ENCODE results near the gene ARHGAP44. TPM values are rescaled to one million over a fixed set of nuclear protein-coding genes. Genes with fewer than 3 reads are reported as not detected.

The ARHGAP44 gene
- total and polyA plus RNA-seq, 4 donors, result 0.14 to 1.3 (median 0.42) TPM

DNA sequence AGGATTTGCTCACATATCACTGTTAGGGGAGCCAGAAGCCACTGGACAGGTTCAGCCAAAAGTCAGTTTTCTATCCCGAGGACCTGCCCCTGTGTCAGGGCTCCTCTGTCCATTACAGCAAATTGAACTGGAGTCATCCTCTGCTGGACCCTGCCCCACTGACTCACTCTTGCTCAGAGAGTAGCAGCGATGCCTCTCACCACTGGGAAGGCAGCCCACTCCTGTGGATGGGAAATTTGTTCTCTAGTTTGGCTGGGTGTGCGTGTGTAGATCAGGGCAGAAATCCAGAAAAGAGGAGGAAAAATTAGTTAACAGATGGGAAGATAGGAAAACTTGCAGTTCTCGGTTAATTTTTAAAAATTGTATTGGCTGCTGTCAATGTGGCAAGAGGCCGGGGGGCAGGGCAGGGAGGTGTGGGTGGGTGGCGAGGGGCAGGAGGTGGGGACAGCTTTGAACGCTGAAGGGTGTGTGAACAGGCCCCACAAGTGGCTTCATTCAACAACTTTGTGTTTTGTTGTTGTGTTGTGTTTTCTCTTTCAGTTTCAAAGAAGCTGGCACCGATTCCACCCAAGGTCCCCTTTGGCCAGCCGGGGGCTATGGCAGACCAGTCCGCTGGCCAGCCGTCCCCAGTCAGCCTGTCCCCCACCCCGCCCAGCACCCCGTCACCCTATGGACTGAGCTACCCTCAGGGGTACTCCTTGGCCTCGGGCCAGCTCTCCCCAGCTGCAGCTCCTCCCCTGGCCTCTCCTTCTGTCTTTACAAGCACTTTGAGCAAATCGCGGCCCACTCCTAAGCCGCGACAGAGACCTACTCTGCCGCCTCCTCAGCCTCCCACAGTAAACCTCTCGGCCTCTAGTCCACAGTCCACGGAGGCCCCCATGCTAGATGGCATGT, 194.9 kb downstream of the ARHGAP44 start:
- Histone ChIP-seq H3K27me3 (ENCODE audit: control insufficient read depth in 4 of 4, insufficient read depth in 4 of 4, low read length in 3 of 4) (no peaks in the 10 kb centered on the region), H3K9me3 (ENCODE audit: control insufficient read depth in 4 of 4, low read length in 3 of 4) (no peaks in the 10 kb centered on the region), H3K9ac (ENCODE audit: low read depth in 1 of 2, low read length in 2 of 2) (no peak overlapping the region), H3K4me1 (ENCODE audit: control insufficient read depth in 4 of 4, insufficient read depth in 4 of 4, low read length in 3 of 4) (peaks cover 5 to 41% (median 23%) of the 10 kb centered on the region in 4 donors), H3K4me3 (ENCODE audit: low read depth in 1 of 3, low read length in 3 of 3) (peak overlapping the region in 1 of 3 donors; percentile 23), H3K27ac (ENCODE audit: low read depth in 1 of 2, low read length in 2 of 2) (peak overlapping the region; percentile 65 to 94), H3K36me3 (ENCODE audit: control insufficient read depth in 4 of 4, insufficient read depth in 3 of 4, low read depth in 1 of 4, low read length in 3 of 4) (no peaks in the 10 kb centered on the region)
- 44% methylated on average over 21 of the region's 21 CpGs for WGBS
- TF ChIP-seq, protein P1, sequence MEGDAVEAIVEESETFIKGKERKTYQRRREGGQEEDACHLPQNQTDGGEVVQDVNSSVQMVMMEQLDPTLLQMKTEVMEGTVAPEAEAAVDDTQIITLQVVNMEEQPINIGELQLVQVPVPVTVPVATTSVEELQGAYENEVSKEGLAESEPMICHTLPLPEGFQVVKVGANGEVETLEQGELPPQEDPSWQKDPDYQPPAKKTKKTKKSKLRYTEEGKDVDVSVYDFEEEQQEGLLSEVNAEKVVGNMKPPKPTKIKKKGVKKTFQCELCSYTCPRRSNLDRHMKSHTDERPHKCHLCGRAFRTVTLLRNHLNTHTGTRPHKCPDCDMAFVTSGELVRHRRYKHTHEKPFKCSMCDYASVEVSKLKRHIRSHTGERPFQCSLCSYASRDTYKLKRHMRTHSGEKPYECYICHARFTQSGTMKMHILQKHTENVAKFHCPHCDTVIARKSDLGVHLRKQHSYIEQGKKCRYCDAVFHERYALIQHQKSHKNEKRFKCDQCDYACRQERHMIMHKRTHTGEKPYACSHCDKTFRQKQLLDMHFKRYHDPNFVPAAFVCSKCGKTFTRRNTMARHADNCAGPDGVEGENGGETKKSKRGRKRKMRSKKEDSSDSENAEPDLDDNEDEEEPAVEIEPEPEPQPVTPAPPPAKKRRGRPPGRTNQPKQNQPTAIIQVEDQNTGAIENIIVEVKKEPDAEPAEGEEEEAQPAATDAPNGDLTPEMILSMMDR (IDR thresholded peaks at IDR 0.05; ENCODE audit: low read depth, low read length, missing input control), result no peak
- TF ChIP-seq EGR1 (IDR thresholded peaks at IDR 0.05; ENCODE audit: low read depth in 2 of 2) (peak in 1 of 2 donors; percentile 78), NR2F2 (IDR thresholded peaks at IDR 0.05) (peak; percentile 28), RAD21 (IDR thresholded peaks at IDR 0.05) (peak; percentile 29 to 33), SP1 (IDR thresholded peaks at IDR 0.05) (peak; percentile 73), JUND (IDR thresholded peaks at IDR 0.05) (peak; percentile 92 to 99), MAX (IDR thresholded peaks at IDR 0.05) (peak; percentile 81), FOXA2 (IDR thresholded peaks at IDR 0.05) (no peak), TAF1 (conservative IDR thresholded peaks at IDR 0.05) (no peak), GABPA (IDR thresholded peaks at IDR 0.05 in 1 of 2, conservative IDR thresholded peaks at IDR 0.05 in 1 of 2) (peak in 1 of 2 donors; percentile 56), ATF3 (IDR thresholded peaks at IDR 0.05) (peak; percentile 88), HNF4A (conservative IDR thresholded peaks at IDR 0.05) (peak; percentile 81 to 95), FOXA1 (IDR thresholded peaks at IDR 0.05) (peak; percentile 39), HNF4G (IDR thresholded peaks at IDR 0.05) (no peak), RXRA (IDR thresholded peaks at IDR 0.05) (peak; percentile 70 to 98), YY1 (IDR thresholded peaks at IDR 0.05) (peak; percentile 81)
- TF ChIP-seq, protein P2, sequence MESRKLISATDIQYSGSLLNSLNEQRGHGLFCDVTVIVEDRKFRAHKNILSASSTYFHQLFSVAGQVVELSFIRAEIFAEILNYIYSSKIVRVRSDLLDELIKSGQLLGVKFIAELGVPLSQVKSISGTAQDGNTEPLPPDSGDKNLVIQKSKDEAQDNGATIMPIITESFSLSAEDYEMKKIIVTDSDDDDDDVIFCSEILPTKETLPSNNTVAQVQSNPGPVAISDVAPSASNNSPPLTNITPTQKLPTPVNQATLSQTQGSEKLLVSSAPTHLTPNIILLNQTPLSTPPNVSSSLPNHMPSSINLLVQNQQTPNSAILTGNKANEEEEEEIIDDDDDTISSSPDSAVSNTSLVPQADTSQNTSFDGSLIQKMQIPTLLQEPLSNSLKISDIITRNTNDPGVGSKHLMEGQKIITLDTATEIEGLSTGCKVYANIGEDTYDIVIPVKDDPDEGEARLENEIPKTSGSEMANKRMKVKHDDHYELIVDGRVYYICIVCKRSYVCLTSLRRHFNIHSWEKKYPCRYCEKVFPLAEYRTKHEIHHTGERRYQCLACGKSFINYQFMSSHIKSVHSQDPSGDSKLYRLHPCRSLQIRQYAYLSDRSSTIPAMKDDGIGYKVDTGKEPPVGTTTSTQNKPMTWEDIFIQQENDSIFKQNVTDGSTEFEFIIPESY (IDR thresholded peaks at IDR 0.05), result peak; percentile 65
- TF ChIP-seq, protein P3, sequence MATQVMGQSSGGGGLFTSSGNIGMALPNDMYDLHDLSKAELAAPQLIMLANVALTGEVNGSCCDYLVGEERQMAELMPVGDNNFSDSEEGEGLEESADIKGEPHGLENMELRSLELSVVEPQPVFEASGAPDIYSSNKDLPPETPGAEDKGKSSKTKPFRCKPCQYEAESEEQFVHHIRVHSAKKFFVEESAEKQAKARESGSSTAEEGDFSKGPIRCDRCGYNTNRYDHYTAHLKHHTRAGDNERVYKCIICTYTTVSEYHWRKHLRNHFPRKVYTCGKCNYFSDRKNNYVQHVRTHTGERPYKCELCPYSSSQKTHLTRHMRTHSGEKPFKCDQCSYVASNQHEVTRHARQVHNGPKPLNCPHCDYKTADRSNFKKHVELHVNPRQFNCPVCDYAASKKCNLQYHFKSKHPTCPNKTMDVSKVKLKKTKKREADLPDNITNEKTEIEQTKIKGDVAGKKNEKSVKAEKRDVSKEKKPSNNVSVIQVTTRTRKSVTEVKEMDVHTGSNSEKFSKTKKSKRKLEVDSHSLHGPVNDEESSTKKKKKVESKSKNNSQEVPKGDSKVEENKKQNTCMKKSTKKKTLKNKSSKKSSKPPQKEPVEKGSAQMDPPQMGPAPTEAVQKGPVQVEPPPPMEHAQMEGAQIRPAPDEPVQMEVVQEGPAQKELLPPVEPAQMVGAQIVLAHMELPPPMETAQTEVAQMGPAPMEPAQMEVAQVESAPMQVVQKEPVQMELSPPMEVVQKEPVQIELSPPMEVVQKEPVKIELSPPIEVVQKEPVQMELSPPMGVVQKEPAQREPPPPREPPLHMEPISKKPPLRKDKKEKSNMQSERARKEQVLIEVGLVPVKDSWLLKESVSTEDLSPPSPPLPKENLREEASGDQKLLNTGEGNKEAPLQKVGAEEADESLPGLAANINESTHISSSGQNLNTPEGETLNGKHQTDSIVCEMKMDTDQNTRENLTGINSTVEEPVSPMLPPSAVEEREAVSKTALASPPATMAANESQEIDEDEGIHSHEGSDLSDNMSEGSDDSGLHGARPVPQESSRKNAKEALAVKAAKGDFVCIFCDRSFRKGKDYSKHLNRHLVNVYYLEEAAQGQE (IDR thresholded peaks at IDR 0.05), result peak; percentile 83
- DNase-seq (ENCODE audit: low spot score), result no peak
